SK-N-SH treated with all-trans-retinoic acid at 6 μM for 48 hours (cell line): ENCODE data around the gene CCDC85B.

ENCODE experiments used
- CSRNP3 ChIP-seq: fragments of 250-450 bp; sonication (Bioruptor Pico); IDR thresholded peaks from 2 replicates; pipeline ENCODE4 v1.5.1; 2021; ENCODE audit warnings: mild to moderate bottlenecking, moderate library complexity
- ESRRG ChIP-seq: fragments of 250-450 bp; sonication (Bioruptor Pico); IDR thresholded peaks from 2 replicates; pipeline ENCODE4 v1.6.1; 2021; ENCODE audit warnings: mild to moderate bottlenecking
- OSR1 ChIP-seq: fragments of 250-450 bp; sonication (Bioruptor Pico); IDR thresholded peaks from 2 replicates; pipeline ENCODE4 v1.8.0; 2022; ENCODE audit warnings: moderate library complexity, mild to moderate bottlenecking, inconsistent platforms
- SNAI2 ChIP-seq: fragments of 250-450 bp; sonication (Bioruptor Pico); IDR thresholded peaks from 2 replicates; pipeline ENCODE4 v1.5.0; 2020; ENCODE audit warnings: mild to moderate bottlenecking, moderate library complexity
- TOX ChIP-seq: fragments of 250-450 bp; sonication (Bioruptor Pico); IDR thresholded peaks from 2 replicates; pipeline ENCODE4 v1.8.0; 2021; ENCODE audit warnings: mild to moderate bottlenecking, moderate library complexity, borderline replicate concordance
- TSHZ2 ChIP-seq: fragments of 250-450 bp; sonication (Bioruptor Pico); IDR thresholded peaks from 2 replicates; pipeline ENCODE4 v1.5.0; 2020; ENCODE audit warnings: mild to moderate bottlenecking, moderate library complexity

- TF ChIP-seq ESRRG (CRISPR knock-in tag) (no peak), OSR1 (no peak), TSHZ2 (CRISPR knock-in tag) (no peak), SNAI2 (CRISPR knock-in tag) (no peak), CSRNP3 (no peak), TOX (CRISPR knock-in tag) (no peak)
These were observed 29.9 kb downstream of the CCDC85B start for GRCh38 chr11:65920372-65920802.
